ENCODE results near the gene RBMS3.

- TF ChIP-seq CTCF (conservative IDR thresholded peaks at IDR 0.05; ENCODE audit: low read depth in 2 of 2) = no peak
- TF ChIP-seq CREB1 (CRISPR knock-in tag; IDR thresholded peaks at IDR 0.05; ENCODE audit: low read depth) = no peak
- no peak for TF ChIP-seq POLR2AphosphoS5 (IDR thresholded peaks at IDR 0.05; ENCODE audit: low read depth)
- TF ChIP-seq EZH2 (IDR thresholded peaks at IDR 0.05; ENCODE audit: low read depth, unreplicated experiment) = no peak
- TF ChIP-seq REST (IDR thresholded peaks at IDR 0.05; ENCODE audit: unreplicated experiment) = no peak
These were observed 406.2 kb downstream of the RBMS3 start for GRCh38 chr3:29686889-29687592.
